Measurements from ENCODE around the gene PPP1R15B. TPM values are rescaled to one million over a fixed set of nuclear protein-coding genes. Genes with fewer than 3 reads are reported as not detected.
A peak's percentile ranks its signal among the peaks of the same experiment; 100 is the strongest.

PPP1R15B gene
- total RNA-seq, 2 donors from 2014 or later = 93.1 to 98.6 TPM

DNA sequence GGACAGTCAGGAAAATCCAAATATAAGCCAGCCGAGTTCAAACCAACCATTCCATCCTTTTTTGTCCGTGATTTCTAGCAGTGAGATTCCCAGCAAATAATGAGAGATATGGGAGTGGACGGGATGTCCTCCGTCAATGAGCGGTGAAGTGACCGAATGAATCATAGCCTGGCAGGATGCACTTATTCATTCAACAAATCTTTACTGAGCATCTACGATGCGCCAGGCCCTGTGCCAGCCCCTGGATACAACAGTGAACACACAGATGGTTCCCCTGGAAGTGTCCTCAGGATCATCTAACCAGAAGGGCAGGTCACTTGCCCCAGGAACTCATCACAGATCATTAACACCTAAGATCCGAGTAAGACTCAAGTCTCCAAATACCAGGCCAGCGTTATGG lies 43.7 kb downstream of the PPP1R15B start:
- no peak for DNase-seq (ENCODE audit: low spot score)
- H3K36me3 Mint-ChIP-seq = no peaks in the 10 kb centered on the region
- H3K4me3 Mint-ChIP-seq = no peak overlapping the region
- no peak overlapping the region for H3K27ac Mint-ChIP-seq
- peaks cover 12 to 14% of the 10 kb centered on the region in 2 donors for H3K4me1 Mint-ChIP-seq (ENCODE audit: low read depth in 2 of 2)
- no peaks in the 10 kb centered on the region for H3K9me3 Mint-ChIP-seq
- ATAC-seq = no peak
- peaks cover 10 to 16% of the 10 kb centered on the region in 2 donors for H3K27me3 Mint-ChIP-seq

DNA sequence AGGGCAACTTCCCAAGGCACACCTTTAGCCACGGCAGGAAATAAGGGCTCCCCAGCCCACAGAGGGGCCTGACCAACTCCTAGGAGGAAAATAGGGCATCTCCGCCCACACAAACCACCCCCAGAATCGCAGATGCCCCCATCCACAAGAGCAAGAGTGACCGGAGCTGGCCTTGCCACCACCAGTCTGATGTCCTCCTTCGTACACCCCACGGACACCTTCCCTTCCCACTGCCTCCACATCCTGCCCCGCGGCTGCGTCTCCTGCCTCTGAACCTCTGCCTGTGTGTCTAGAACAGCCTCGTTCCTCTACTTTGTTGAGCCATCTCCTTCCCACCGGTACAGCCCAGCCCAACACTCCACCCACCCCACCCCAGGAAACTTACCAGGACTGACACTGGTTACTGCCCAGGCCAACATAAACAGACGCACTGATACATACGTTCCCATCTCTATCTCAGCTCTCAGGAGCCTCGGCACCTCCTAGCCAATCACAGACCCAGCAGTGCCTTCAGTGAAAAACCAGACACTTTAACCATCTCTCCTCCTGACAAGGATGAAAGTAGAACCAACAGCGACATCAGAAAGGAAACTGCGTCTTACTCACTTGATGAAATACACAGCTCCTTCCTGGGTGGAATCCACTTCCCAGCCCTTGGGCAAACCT lies 44.3 kb downstream of the PPP1R15B start:
- Mint-ChIP-seq H3K27me3 (peaks cover 15 to 16% of the 10 kb centered on the region in 2 donors), H3K9me3 (no peaks in the 10 kb centered on the region), H3K36me3 (no peaks in the 10 kb centered on the region), H3K27ac (no peak overlapping the region), H3K4me3 (no peak overlapping the region), H3K4me1 (ENCODE audit: low read depth in 2 of 2) (peaks cover 12 to 14% of the 10 kb centered on the region in 2 donors)
- no peak for DNase-seq (ENCODE audit: low spot score)
- ATAC-seq = no peak

DNA sequence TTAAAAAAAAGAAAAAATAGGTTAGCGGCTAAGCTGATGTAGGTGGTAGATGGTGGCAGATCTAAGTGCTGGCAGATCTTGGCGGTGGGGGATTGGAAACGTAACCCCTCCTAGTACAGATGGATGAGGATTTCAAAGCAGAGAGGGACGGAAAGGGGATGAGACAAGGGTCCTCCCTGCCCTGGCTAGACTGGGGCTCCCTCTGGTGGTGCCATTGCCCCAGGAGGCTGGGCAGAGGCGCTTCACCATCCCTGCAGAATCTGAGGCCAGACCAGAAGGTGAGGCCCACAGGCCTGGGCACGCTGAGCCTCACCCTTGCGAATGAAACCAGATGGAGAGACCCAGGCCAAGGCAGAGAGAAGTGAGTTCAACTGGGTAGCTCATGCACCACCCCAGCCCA lies 44.9 kb downstream of the PPP1R15B start:
- H3K4me3 Mint-ChIP-seq = no peak overlapping the region
- no peak for DNase-seq (ENCODE audit: low spot score)
- H3K27ac Mint-ChIP-seq = no peak overlapping the region
- no peaks in the 10 kb centered on the region for H3K36me3 Mint-ChIP-seq
- H3K4me1 Mint-ChIP-seq (ENCODE audit: low read depth in 2 of 2) = peaks cover 12 to 14% of the 10 kb centered on the region in 2 donors
- H3K27me3 Mint-ChIP-seq = peaks cover 15 to 16% of the 10 kb centered on the region in 2 donors
- H3K9me3 Mint-ChIP-seq = no peaks in the 10 kb centered on the region
- ATAC-seq = no peak

DNA sequence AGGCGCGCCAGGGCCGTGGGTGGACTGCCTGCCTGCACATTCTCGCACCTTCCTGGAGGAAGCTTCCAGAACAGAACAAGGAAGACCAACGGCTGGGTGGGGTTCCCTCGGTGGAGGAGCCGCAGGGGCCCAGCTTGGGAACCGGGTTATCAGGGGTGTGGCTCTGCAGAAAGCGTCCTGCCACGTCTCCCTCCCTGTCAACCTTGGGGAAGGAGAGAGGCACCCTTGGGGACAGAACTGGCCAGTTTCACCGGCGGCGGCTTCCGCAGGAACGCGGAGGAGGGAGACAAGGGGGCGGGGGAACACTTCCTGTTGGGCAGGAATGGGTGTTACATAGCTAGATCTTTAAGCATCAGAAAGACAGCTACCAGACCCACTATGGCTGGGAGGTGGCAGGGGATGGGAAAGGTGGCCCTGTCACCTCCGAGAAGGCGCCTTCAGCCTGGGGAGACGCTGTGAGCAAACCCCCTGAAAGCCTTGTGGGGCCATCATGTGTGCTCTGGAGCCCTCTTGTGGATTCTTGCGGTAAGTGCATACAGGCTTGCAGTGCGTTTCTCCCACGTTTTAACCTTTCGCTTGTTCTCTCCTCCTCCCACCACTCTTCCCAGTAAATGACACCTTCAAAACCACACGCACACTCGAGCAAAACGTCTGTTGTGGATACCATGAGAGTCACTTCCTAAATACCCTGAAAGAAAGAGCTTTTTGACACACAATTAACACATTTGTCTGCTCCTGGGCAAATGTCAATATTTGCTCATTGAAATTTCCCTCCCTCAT lies 48.1 kb downstream of the PPP1R15B start:
- Mint-ChIP-seq H3K4me3 (peak overlapping the region; percentile 61), H3K27ac (peak overlapping the region in 1 of 2 donors; percentile 8), H3K27me3 (peaks cover 15 to 16% of the 10 kb centered on the region in 2 donors), H3K4me1 (ENCODE audit: low read depth in 2 of 2) (peaks cover 7 to 14% of the 10 kb centered on the region in 2 donors), H3K9me3 (no peaks in the 10 kb centered on the region), H3K36me3 (no peaks in the 10 kb centered on the region)
- ATAC-seq = peak; percentile 84
- peak; percentile 81 for DNase-seq (ENCODE audit: low spot score)

DNA sequence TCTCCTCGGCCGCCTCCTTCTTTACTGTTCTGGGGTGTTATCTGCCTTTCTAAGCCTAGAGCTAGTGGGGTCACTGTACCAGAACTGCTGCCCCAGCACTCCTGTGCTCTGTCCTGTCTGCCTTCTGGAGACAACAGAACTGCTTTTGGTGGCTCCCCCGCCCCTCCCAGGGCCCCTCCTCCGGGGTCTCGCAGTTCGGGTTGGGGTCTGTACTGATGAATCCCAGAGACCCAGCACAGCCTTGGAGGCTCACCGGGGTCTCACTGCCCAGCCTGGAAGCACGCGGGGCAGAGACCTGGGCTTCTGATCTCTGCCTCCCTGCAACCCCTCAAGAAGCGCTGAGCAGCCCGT lies 48.7 kb downstream of the PPP1R15B start:
- Mint-ChIP-seq H3K4me3 (peak overlapping the region; percentile 61), H3K36me3 (no peaks in the 10 kb centered on the region), H3K4me1 (ENCODE audit: low read depth in 2 of 2) (peaks cover 7 to 14% of the 10 kb centered on the region in 2 donors), H3K27me3 (peaks cover 15 to 16% of the 10 kb centered on the region in 2 donors), H3K9me3 (no peaks in the 10 kb centered on the region), H3K27ac (peak overlapping the region in 1 of 2 donors; percentile 8)
- ATAC-seq = no peak
- no peak for DNase-seq (ENCODE audit: low spot score)

DNA sequence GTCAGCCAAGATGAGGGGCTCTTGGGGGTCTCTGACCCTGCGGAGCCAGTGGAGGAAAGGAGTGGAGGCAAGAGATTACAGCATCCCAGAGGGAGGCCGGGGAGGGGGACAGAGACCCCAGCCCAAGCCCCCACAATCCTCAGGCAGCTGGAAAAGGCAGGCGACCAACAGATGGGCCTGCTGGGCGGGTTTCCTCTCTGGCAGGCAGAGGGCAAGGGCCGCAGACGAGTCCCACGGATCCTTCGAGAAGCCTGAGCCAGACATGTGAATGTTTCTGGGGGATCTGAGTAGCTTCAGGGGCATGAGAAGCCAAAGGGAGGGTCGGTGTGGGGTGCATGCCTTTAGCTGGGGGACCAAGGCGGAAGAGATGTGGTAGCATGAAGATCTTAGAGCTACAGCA lies 49.8 kb downstream of the PPP1R15B start:
- no peaks in the 10 kb centered on the region for H3K9me3 Mint-ChIP-seq
- no peak overlapping the region for H3K4me3 Mint-ChIP-seq
- H3K4me1 Mint-ChIP-seq (ENCODE audit: low read depth in 2 of 2) = peaks cover 10 to 14% of the 10 kb centered on the region in 2 donors
- peaks cover 13 to 16% of the 10 kb centered on the region in 2 donors for H3K27me3 Mint-ChIP-seq
- ATAC-seq (no peak), DNase-seq (ENCODE audit: low spot score) (no peak)
- H3K36me3 Mint-ChIP-seq = no peaks in the 10 kb centered on the region
- no peak overlapping the region for H3K27ac Mint-ChIP-seq

DNA sequence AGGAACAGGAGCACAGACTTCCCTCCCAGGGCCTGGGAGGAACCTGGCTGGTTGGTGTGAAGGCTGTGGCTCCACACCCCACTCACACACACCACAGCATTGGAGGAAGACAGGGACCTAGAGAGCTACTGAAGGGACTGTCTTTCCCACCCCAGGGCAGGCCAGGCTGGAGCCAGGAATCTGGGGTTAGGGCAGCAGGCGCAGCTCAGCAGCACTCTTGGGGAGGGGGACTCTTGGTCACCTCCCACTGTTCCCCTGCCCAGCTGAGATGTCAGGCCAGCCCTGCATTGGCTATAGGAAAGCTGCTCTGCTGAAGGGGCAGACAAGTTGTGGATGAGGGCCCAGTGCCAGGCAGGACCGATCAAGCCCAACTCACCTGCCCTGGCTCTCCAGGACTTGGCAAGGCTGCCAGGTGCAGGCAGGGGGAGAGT lies 50.3 kb downstream of the PPP1R15B start:
- Mint-ChIP-seq H3K36me3 (no peaks in the 10 kb centered on the region), H3K4me3 (no peak overlapping the region), H3K4me1 (ENCODE audit: low read depth in 2 of 2) (peaks cover 10 to 14% of the 10 kb centered on the region in 2 donors), H3K9me3 (no peaks in the 10 kb centered on the region), H3K27me3 (peaks cover 13 to 15% of the 10 kb centered on the region in 2 donors), H3K27ac (no peak overlapping the region)
- ATAC-seq = peak in 1 of 2 donors; percentile 8
- no peak for DNase-seq (ENCODE audit: low spot score)

DNA sequence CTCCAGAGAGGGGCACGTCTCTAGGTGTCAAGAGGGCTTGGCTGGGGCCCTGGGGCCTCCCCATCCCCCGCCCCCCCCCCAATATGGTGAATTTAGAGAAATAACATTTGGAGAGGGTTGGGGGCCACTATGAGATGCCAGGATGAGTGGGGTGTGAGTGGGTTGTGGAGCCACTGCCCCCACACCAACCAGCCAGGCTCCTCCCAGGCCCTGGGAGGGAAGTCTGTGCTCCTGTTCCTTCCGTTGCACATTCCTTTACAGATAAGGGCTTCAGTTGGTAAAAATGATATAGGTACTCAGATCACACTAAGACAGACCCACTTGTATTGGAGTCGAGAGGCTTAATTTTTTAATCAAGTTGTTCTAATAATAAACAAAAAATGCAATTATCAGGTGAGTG lies 51.3 kb downstream of the PPP1R15B start:
- Mint-ChIP-seq H3K36me3 (no peaks in the 10 kb centered on the region), H3K4me3 (no peak overlapping the region), H3K27me3 (peaks cover 5 to 8% of the 10 kb centered on the region in 2 donors), H3K9me3 (no peaks in the 10 kb centered on the region), H3K4me1 (ENCODE audit: low read depth in 2 of 2) (peaks cover 8 to 10% of the 10 kb centered on the region in 2 donors), H3K27ac (no peak overlapping the region)
- no peak for ATAC-seq
- no peak for DNase-seq (ENCODE audit: low spot score)

DNA sequence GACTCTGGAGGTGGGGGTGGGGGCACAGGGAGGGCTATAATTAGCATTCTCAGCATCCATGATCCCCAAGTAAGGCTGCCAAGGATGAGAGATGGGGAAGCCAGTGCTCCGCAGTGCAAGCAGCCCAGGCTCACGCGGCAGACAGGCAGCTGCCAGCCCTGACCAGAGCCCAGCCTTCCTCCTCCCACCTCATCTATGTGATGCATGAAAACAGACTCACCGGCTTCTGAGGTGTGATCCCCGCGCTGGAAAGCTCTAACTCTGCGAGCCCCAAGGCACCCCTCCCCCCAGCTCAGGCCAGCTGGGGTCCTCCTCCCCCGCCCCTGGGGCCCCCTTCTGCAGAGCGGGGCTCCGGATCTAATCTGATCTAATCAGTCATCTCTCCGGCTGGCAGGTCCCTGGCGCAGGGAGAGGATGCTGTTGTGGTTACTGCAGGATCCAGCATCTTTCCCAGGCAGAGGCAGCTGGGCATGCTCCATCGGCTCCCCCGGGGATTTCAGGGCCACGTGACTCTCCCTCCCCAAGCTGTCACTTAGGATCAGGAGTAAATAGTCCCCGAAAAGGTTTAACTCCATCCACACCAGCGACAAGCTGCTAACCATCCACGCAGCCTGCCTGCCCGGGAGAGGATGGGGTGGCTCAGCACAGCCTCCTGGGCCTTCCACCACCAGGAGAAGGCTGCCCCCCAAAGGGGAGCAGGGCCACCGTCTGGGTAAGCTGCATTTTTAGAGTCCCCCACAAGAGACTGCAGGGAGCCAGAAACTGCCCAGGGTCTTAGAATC lies 52.0 kb downstream of the PPP1R15B start, which contains the start of gene PLEKHA6:
PLEKHA6 (minus strand) TSS at position 456 of the 782 bp plus-strand sequence. CDS start 86,202 bp downstream, outside the sequence.
- DNase-seq (ENCODE audit: low spot score) (no peak), ATAC-seq (no peak)
- no peaks in the 10 kb centered on the region for H3K9me3 Mint-ChIP-seq
- no peak within 1 kb of the TSS for H3K4me3 Mint-ChIP-seq
- H3K36me3 Mint-ChIP-seq = no peaks in the 10 kb centered on the region
- H3K27ac Mint-ChIP-seq = no peak within 1 kb of the TSS
- H3K27me3 Mint-ChIP-seq = peaks cover 0 to 5% of the 10 kb centered on the region in 2 donors
- H3K4me1 Mint-ChIP-seq (ENCODE audit: low read depth in 2 of 2) = peaks cover 8 to 10% of the 10 kb centered on the region in 2 donors

DNA sequence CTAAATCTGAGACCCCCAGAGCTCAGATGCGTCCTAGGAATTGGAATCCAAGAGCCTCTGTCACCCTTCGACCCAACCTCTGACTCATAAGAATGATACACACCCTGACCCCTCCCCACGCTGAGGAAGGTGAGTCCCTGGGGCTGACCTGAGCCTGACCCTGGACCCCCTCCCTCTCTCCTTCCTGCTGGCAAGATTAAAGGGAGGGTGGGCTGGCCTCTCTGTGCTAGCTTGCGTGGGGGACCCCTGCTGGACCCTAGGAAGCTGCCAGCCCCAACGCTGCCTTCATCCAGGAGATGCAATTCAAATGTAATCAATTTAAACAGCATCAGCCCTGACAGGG lies 52.5 kb downstream of the PPP1R15B start:
- Mint-ChIP-seq H3K4me3 (no peak overlapping the region), H3K27me3 (peaks cover 0 to 8% of the 10 kb centered on the region in 2 donors), H3K9me3 (no peaks in the 10 kb centered on the region), H3K27ac (no peak overlapping the region), H3K36me3 (no peaks in the 10 kb centered on the region), H3K4me1 (ENCODE audit: low read depth in 2 of 2) (peaks cover 7 to 9% of the 10 kb centered on the region in 2 donors)
- ATAC-seq = no peak
- no peak for DNase-seq (ENCODE audit: low spot score)

DNA sequence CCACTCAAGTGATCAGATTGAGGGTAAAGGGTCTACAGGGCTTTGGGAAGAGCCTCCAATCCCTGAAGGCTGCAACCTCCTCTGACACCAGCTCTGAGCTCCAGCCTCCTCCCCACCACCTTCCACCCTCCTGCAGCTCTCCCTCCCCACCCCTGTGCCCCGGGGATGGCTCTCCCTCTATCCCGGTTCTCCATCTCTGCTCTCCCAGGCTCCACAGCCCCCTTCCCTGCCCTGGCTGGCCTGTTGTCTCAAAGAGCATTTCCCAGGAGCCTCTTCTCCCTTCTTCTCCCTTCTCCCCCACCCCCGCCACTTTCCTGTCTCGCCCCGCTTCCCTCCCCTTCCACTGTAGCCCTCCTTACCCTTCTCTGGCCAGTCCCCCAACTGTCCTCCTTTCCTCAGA lies 53.0 kb downstream of the PPP1R15B start:
- H3K27me3 Mint-ChIP-seq = peaks cover 0 to 8% of the 10 kb centered on the region in 2 donors
- H3K9me3 Mint-ChIP-seq = no peaks in the 10 kb centered on the region
- no peak for DNase-seq (ENCODE audit: low spot score)
- H3K36me3 Mint-ChIP-seq = no peaks in the 10 kb centered on the region
- no peak overlapping the region for H3K4me3 Mint-ChIP-seq
- ATAC-seq = no peak
- H3K27ac Mint-ChIP-seq = no peak overlapping the region
- peaks cover 2 to 4% of the 10 kb centered on the region in 2 donors for H3K4me1 Mint-ChIP-seq (ENCODE audit: low read depth in 2 of 2)

DNA sequence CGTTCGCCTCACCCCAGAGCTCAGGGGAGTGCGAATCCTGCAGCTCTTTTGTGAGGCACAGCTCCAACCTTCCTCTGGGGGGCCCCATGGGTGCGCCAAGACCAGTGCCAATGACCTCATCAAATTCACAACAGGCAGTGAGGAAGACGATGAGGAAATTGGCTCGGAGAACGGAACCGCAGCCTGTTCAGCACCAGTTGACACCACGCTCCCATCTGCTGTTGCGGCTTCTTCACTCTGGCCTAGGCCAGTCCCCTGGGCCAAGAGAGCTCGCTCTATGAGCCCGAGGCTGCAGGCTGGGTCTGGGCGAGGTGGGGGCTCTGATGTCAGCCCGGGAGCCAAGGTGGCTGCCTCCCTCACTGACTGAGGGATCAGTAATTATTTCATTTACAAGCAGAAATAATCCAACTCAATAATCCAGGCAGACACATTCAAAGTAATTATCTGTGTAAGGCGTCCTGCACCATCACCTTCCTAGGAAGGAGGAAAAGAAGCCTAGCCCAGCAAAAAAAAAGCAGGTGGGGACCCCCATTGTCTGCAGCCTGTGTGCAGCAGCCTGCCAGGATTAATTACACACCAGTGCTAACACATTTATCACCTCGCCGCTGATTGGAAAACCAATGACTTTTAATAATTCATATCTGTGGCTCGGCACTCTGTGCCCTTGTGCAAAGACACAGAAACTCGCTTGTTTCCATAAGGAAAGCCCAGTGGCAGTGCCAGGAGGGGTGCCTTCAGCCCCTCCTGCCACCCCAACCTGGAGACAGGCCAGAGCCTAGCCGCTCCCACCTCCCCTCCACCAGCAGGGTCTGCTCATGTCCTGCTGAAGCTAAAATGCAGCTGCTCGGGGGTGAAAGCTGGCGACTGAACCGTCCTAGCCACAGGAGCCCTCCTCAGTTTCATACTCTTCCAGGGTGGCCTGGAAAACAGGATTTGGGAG lies 53.8 kb downstream of the PPP1R15B start:
- Mint-ChIP-seq H3K4me1 (ENCODE audit: low read depth in 2 of 2) (peaks cover 0 to 3% of the 10 kb centered on the region in 2 donors), H3K27ac (no peak overlapping the region), H3K27me3 (peaks cover 0 to 7% of the 10 kb centered on the region in 2 donors), H3K4me3 (no peak overlapping the region), H3K9me3 (no peaks in the 10 kb centered on the region), H3K36me3 (no peaks in the 10 kb centered on the region)
- ATAC-seq = peak; percentile 31 to 54
- no peak for DNase-seq (ENCODE audit: low spot score)

DNA sequence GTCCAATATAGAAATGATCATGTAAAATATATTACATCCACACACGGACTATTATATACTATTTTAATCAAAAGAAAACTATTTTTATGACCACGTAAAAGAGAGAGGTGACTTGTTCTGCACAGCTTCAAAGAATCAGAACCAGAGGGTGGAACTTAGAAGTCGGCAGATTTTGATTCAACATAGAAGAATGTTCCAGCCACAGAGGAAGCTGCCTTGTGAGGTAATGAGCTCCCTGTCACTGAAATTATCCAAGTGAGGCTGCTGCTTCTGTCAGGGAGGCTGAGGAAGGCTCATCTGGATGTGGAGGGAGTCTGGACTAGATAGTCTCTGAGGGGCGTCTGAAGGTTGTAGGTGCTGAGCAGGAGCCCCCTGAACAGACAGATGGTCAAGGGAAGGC lies 54.6 kb downstream of the PPP1R15B start:
- ATAC-seq = no peak
- Mint-ChIP-seq H3K27me3 (peaks cover 0 to 3% of the 10 kb centered on the region in 2 donors), H3K9me3 (no peaks in the 10 kb centered on the region), H3K4me3 (no peak overlapping the region), H3K36me3 (no peaks in the 10 kb centered on the region), H3K4me1 (ENCODE audit: low read depth in 2 of 2) (peaks cover 0 to 3% of the 10 kb centered on the region in 2 donors), H3K27ac (no peak overlapping the region)
- DNase-seq (ENCODE audit: low spot score) = no peak
